Stimulated activated CD8-positive, alpha-beta memory T cell treated with anti-CD3 and anti-CD28 coated beads, Interleukin-7, amount 100 ng/mL, for 4 hours (primary cell): ENCODE measurements around the gene C20orf204.

Experiments used
- DNase-seq, 2 donors: peaks; one replicate each; pipeline ENCODE4 v3.0.0-alpha.2; 2020; ENCODE audit warnings: low read depth in 2 of 2

C20orf204 gene

GRCh38 chr20:64042054-64042781, 6.2 kb downstream of the C20orf204 start:
- no peak for DNase-seq

- no peak for DNase-seq
Measured at GRCh38 chr20:64043768-64044167, 7.8 kb downstream of the C20orf204 start.

DNA sequence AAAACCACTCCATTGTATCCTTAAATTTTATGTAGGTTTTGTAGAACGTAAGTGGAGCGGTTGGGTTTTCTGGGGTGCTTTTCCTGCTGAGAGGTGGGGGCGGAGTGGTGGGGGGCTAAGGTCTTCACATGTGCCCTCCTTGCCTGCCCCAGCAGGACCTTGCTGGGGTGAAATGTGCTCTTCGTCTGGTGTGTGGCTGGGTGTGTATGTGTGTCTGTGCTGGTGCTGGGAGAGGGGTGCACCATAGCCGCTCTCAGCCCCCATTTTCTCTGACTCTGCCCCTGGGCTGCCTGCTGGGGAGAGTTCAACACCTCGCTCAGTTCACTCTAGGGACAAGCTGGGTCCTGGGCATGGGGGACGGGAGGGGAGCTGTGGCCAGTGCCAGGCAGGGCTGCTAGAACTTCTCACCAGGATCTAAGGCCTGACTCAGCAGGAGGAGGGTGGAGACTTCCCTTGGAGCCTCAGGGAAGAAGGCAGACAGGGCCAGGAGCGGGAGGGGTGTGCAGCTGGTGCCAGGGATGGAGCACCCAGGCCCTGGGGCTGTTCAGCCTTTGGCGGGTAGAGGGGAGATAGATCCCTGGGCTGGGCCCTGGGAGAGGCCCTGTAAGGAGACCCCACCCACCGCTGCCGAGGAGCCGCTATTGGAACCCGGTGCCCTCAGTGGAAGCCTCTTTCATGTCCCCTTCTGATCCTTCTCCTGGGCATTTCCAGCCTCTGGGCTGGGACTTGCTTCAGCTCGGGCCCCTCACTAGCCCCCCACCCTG, 8.7 kb downstream of the C20orf204 start:
- DNase-seq, result no peak

DNA sequence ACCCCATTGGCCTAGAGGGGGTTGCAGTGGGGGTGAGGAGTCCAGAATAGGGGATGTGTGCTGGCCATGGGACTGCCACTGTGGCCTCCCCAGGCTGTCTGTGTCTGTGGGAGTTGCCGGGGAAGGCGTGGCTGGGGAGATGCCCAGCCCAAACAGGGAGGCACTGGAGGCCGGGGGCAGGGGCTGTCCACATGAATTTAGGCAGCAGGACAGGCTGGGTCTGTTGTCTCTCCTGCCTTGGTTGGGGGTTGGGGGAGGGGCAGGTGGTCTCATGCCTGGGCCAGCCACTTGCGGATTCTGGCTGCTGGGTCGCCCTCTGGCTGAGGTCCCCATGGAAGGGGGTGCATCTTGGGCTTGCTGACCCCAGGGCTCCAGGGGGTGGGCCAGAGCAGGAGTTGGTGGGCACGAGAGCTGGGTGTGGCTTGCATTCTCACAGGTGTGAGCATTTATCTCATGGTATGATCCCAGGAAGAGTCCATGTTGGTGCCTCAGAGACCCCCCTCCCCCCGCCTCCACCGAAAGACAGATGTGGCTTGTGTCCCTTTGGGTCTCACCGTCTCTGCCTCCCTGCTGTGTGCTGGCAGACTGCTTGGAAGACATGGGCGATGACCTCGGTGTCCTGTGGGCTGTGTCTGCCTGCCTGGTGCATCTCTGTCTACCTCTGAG, 9.5 kb downstream of the C20orf204 start:
- DNase-seq, result no peak

DNA sequence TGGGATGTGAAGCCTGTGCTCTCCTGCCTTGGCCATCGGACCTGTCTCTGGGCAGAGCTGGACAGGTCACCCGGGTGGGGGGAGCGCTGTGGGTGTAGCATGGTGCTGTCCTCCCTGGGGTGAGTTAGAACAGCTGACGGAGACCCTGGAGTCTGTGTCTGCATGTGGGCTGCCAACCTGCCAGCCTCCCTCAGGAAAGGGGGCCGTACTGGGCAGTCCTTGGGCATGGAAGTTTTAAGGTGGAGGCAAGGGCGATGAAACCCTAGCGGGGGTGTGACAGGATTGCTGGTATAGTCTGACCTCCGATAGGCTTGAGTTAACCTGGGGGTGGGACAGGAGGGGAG, 11.0 kb downstream of the C20orf204 start:
- DNase-seq, result no peak

DNA sequence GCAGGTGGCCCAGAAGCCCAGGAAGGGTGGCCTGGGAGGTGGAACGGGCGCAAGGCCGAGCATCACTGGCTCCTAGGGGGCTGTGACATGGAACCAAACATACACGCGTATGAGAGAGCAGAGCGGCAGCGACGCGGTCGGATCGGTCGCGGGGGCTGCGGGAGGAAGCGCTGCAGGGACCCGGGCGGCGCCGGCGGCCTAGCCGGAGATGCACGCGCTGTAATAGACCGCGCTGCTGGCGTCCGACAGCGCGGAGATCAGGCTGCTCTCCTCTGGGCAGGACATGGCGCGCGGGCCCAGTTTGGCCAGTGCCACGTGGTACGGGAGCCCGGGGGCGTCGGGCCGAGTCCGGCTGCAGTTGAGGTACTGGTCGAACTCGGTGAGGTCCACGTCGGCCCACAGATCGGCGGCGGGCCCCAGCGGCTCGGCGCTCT, 12.0 kb downstream of the C20orf204 start:
- no peak for DNase-seq

- no peak for DNase-seq
Measured at GRCh38 chr20:64048402-64049044, 12.5 kb downstream of the C20orf204 start.

GRCh38 chr20:64049060-64049877, 13.3 kb downstream of the C20orf204 start, which contains the start of gene SOX18:
Gene SOX18 (minus strand): TSS chr20:64049639. CDS start chr20:64049516, 123 bp downstream.
- DNase-seq, result no peak

DNA sequence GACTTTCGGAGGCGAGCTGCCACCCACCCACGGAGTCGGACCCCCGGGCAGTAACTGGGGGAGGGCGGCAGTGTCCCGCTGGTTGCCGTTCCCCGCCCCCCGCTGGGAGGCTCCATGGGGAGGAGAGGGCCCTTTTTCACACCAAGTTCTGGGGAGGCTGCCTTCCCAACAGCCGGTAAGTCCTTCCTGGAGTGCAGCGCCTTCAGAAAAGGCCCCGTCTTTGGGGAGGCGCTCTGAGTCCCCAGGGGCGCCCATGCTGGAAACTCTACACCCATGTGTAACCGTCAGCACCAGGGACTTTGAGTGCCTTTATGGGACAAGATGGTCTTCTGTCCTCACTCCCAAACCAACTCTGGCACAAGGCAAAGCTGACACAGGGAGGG, 13.9 kb downstream of the C20orf204 start:
- no peak for DNase-seq

DNA sequence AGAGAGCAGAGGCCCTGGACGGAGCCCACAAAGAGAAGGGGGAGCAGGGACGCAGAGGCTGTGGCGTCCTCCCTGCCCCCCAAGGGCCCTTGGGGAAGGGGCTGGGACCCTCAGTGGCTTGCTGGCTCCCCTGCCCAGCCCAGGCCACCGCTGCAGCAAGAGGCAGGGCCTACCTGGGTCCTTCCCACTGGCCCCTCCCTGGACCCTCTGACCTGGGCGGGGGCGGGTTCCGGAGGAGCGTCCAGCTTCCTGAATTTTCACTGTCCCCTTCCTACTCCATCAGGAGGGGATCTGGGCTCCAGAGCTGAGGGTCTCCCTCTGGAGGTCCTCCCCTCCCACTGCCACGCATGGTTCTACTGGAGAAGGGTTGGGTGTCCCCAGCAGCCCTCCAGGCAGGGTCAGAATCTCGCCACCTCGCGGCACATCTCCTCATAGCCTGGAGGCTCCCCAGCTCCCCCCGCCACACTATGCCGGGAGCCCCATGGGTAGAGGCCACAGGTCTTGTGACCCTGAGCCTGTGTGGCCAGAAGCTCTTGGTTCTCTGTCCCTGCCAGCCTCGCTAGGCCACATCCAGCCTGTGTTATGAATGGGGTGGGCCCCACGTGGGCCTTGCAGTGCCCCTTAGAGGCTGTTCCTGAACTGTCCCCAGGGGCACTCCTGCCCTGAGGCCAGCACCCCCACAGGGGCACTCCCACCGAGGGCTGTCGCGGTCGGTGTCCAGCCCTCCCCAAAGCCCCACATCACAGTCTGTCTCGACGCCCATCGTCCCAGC, 14.5 kb downstream of the C20orf204 start:
- no peak for DNase-seq

GRCh38 chr20:64051033-64051452, 15.1 kb downstream of the C20orf204 start:
- no peak for DNase-seq

- no peak for DNase-seq
Measured at GRCh38 chr20:64051561-64052325, 15.8 kb downstream of the C20orf204 start.

- no peak for DNase-seq
Measured at GRCh38 chr20:64052326-64052722, 16.3 kb downstream of the C20orf204 start.

DNA sequence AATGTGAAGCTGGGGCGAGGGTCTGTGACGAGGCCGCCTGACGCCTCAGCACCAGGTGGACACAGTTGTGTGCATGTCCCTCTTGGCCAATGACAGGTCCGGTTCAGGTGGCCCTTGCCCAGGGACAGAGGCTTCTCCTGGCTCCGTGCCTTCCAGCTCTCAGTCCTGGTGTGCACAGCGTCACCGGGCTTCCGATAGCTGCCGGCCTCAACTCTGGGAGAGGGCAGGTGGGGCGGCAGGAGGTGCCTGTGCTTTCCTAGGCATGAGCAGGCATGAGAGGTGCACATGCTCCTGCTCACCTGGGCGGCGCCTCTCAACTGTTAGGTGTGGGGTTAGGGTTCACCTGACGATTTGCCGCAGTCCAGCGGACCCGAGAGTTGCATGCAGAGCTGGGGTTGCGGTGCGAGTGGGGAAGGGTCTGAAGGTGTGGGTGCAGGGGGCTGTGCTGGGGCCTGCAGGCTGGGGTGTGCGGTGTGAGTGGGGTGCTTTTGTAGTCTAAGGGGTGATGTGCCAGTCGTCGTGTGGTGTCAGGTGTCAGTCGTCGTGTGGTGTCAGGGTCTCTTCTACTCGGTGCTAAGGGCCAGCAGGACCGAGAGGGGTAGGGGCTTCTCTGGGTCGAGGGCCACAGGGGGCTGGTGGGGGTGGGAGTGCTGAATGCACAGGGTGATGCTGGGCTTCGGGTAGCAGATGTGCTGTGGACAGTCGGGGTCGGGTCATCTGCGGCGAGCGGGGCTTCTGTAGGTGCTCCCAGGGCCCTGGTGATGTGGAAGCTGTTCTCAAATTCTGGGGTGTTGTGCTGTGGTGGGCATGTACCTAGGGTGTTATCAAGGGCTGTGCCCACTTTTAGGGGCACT, 17.2 kb downstream of the C20orf204 start:
- DNase-seq, result no peak

GRCh38 chr20:64053841-64054661, 18.1 kb downstream of the C20orf204 start:
- no peak for DNase-seq

DNA sequence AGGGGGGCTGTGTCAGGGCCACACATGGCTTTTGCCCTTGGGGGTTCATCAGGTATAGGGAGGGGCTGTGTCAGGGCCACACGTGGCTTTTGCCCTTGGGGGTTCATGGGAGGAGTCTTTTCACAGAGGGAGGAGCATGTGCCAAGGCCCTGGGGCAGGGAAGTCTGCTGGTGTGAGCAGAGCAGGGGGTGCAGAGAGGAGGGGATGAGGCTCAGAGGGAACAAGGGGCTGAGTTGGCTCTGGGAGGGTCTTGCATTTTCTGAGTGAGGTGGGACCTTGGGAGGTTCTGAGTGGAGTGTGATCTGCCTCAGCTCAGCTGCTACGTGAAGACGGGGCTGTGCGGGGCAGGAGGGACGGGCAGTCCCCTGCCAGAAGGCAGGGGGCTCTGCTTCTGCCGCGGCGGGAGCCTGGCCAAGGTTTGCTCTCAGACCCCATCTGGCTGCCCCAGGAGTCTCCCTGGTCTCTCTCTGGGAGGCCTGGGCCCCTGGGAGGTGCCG, 19.5 kb downstream of the C20orf204 start:
- DNase-seq, result no peak

DNA sequence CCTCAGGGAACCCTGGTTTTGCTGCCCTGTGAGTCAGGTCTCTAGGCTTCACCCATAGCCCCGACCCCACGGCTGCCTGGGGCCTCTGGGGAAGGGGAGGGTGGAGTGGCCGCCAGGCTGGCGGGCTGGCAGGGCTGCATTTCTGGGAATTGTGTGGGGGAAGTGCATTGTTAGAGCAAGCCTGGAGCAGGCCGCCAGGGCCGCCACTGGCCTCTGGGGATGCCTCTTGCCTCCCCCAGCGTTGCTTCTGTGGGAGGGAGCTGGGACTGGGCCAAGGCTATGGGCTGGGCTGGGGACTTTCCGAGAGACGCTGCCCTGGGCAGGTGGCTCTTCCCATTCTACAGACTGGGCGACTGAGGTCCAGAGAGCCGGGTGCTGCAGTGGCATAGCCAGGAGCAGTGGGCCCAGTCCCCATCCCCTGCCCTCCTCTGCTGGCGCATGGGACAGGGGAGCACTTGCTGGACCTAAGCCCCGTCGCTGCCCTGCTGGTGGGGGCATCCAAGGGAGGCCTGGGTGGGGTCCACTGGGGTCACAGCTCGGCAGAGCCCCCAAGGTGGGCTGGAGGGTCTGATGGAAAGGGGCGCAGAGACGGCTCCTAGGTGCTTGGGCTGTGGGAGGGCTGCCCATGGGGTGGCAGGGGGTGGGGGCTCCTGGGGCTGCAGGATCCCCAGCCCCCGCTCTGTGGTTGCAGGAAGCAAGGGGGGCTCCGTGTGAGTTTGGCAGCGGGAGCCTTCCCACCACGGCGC, 20.1 kb downstream of the C20orf204 start:
- DNase-seq, result no peak
